Measurements from ENCODE around the gene CDKL4.
"Not testable (repeated sequence)": the region's sequence is repeated elsewhere in the genome, so short reads cannot be mapped to it uniquely, and the experiment has no call there.

The CDKL4 gene

GRCh38 chr2:39228413-39229209, 15.2 kb downstream of the CDKL4 start:
- no peak for DNase-seq

GRCh38 chr2:39227628-39228412, 15.9 kb downstream of the CDKL4 start:
- DNase-seq: peak; percentile 39

DNA sequence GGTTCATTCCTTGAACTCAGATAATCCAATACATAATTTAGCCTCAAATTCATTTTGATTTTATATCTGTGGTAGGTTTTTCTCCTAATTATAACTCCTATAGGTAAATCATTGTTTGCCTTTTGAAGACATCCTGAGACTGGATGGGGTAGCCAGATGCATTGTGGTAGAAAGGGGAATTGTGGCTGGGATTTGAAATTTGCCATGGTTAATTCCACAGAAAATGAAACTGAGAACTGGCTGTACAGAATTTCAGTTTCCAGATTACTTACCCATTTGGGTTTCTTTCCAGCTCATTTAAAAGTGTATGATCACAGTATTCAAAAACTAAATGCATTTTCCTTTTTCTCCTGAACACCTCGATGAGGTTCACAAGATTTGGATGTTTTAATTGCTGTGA, 18.2 kb downstream of the CDKL4 start:
- no peak for DNase-seq

GRCh38 chr2:39223909-39224308, 19.9 kb downstream of the CDKL4 start:
- DNase-seq: no peak

DNA sequence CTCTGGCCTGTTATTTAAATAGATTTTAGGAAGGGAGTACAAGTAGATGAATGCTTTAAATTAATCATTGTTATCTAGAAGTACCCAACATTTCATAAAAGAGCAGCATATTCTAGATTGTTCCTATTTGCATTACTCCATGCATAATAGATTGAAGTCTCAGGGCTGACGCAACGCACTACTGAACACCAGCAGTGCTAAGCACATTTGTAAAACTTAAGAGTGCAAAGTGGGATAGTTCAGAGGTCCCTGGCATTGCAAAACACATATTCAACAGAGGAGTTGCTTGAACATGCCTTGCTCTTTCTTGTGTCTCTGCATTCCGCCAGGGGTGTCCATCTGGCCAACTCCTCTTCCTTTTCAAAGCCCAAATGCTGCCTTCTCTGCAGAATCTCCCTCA, 22.3 kb downstream of the CDKL4 start:
- no peak for DNase-seq

DNA sequence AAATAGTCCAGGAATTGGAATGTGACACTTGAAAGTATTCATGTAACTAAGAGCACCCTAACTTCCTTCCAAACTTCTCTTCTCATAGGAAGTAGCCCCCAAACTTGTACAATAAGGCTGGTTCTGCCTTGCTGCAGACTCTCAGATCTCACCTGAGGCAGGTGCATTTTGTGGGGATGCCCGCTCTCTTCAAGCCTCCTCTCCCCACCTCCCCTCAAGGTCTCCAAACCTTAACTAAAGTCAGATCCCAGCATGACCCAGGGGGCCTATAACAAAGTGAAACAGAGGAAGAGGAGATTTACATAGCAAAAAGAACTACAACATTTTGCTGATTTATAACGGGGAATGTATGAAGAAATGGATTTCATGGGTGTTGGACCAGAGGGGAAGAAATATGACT, 23.6 kb downstream of the CDKL4 start:
- no peak for DNase-seq

- no peak for DNase-seq
These were observed 25.4 kb downstream of the CDKL4 start for GRCh38 chr2:39218391-39218790.

DNA sequence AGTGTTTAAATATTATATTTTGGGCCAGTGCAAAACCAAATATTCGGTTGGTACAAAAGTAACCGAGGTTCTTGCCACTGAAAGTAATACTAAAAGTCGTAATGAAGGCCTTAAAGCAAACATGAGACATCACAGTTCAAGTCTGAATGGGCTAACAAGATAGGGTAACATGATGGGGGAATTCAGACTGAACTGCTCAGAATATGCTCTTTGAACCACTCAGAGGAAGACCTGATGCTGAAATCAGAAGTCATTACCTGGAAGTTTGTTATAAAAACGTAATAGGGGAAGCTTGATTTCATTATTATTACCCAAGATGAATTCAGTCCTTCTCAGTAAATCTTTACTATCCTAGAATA, 26.6 kb downstream of the CDKL4 start:
- DNase-seq: no peak

DNA sequence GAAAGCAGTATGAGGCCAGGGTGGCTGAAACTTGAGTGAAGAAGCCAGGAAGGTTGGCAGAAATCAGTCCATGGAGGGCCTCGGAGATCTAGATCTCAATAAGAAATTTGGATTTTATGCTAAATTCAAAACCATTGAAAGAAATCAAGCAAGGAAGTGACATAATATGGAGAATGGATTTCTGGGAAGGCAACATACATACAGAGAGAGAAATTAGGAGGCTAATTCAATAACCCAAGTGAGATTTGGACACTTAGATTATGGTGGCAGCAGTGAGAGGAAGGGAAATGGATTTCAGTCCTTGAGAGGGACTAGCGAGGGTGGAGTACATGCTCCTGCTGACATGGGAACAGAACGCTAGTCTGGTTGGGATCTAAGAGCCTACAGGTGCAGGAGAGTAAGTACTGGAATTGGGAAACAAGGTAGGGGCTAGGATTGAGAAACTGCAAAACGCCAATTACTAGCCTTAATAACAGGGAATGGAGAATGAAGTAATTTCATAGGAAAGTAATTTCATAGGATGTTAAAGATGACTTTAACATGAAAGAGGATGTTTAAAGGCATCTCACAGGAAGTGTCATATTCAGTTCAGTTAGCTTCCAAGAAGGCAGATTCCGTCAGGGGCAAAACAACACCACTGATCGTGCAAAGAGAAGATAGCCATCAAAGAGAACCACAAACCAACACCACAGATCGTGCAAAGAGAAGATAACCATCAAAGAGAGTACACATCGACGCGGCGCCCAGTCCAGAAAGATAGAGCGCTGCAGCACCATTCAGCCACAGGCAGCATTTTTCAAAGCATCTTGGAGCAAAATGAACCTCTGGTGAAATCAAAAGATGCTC, 27.2 kb downstream of the CDKL4 start:
- DNase-seq: no peak

DNA sequence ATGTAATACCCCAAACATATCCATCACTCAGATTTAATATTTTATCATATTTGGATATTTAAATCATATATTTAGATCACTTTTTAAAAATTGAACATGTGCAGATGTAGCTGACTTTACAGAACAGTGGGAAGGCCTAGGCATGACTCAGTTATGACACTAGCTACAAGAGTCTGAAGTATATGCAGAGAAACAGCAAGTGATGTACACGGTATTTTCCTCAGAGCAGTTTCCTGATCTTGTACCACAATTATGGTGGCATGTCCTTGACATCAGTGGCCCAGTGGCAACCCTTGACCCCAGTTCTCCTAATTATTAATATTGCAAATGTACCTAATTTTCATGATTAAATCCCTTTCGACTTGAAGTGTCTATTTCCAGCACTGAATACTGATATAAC, 28.2 kb downstream of the CDKL4 start:
- no peak for DNase-seq

DNA sequence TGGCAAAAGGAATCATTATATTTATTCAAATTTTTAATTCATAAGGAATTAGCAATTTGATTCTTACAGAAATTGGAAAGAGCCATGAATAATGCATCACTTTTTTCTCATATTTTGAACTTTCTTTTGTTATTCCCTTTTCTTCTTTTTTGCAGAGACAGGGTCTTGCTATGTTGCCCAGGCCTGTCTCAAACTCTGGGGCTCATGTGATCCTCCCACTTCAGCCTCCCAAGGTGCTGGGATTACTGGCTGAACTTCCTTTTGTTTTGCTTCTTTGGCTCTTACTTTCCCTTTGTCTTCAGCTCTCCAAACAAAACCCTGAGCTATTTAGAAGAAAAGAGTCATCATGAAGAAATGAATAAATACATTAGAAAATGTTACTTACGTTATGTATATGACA, 30.8 kb downstream of the CDKL4 start:
- DNase-seq: no peak

DNA sequence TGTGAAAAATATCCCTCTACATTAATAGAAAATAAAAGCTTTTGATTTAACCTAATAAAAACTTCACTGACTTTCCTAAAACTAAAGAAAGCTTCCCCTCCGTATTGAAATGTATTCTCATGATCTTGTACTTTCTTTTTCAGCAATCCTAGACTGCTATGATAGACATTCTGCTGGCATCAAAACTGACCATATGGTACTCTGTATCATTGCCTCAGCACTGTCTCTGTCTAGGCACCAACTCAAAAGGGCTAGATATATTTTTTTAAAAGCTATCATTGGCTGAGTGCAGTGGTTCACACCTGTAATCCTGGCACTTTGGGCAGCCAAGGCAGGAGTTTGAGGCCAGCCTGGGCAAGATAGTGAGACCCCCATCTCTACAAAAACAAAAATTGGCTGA, 32.9 kb downstream of the CDKL4 start:
- DNase-seq: no peak

DNA sequence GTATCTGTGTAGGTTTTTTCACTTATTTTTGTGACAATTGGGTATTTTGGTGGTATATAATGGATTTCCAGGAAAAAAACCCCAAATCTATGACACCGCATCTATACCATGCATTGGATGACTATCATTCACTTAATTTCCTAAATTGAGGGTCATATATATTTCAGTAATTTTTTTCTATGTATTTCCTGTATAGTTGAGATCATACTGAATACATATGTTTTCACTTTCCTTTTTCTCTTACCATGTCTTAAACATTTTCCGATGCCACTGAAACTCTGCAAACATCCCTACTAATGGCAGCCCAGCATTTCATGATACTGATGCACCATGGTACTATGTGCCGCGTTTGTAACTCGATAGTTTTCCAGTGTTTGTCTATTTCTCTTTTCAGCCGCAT, 40.4 kb downstream of the CDKL4 start:
- DNase-seq: no peak

DNA sequence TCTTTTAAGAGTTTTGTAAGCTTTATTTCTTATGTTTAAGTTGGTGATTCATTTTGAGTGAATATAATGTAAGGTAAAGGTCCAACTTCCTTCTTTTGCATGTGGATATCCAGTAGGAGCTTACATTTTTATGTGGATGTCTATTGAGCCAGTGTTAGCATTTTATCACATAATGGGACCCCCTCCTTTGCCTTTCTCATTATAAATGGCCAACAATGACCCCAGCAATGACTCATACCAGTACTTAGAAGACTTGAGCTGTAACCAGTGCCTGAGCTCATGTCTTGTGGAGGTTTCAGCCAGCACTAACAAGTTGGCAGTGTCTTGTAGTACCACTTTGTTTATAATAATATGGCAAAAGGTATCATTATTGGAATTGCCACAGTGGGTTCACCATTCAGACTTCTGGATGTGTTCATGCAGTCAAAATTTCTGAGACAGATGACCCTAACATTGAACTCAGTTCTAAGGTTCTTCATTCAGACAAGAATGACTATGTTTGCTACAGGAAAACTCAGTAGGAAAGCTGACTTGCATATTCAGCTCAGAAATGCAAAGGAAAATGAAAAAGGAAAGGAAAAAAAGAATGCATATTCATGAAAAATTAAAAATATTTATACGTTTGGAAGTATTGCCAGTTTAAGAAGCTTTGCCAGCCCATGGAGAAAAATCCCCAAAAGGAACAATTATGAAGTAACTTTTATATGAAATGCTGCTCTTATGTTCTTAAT, 41.0 kb downstream of the CDKL4 start:
- no peak for DNase-seq

DNA sequence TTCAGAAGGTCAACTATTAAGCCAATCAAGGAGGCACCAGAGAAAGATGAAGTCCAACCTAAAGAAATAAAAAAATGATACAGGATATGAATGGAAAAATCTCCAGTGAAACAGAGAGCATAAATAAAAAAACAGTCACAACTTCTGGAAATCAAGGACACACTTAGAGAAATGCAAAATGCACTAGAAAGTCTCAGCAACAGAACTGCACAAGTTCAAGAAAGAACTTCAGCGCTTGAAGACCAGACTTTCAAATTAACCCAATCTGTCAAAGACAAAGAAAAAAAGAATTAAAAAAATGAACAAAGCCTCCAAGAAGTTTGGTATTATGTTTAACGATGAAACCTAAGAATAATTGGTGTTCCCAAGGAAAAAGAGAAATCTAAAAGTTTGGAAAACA, 46.8 kb downstream of the CDKL4 start:
- DNase-seq: not testable (repeated sequence)

DNA sequence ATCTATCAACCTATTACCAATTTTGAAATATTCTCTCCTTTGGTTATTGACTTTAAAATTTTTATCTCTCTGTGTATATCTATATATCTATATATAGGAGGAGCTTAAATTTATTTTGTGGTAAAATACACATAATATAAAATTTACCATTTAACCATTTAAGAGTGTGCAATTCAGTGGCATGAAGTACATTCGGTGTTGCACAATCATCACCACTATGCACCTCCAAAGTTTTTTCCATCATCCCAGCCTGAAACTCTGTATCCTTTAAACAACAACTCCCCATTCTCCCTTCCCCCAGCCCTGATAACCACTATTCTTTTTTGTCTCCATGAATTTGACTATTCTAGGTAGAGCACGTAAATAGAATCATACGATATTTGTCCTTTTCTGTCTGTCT, 49.1 kb downstream of the CDKL4 start:
- DNase-seq: no peak

- DNase-seq: no peak
These were observed 54.7 kb downstream of the CDKL4 start for GRCh38 chr2:39188960-39189494.

GRCh38 chr2:39183673-39184072, 60.1 kb downstream of the CDKL4 start:
- no peak for DNase-seq

GRCh38 chr2:39181297-39181696, 62.5 kb downstream of the CDKL4 start:
- DNase-seq: no peak

GRCh38 chr2:39179974-39180960, 63.5 kb downstream of the CDKL4 start:
- DNase-seq: no peak

DNA sequence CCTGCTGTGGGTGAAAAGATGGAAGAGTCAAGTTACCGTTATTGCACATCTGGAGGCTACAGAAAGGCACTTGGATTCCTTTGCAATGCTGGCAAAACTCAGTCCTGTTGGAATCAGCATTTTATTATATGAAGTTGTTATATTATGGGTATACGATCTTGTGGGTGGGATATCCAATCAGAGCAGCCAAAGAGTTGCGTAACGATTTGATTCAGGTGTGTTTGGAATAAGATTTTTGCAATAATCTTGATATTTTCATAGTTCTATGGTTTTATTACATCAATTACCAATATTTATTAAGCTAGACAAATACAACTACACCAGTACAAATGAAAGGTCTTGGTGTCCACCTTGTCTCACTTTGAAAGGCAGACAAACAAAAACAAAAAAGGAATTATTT, 65.0 kb downstream of the CDKL4 start:
- DNase-seq: no peak
